HEK293 (cell line): Measurements from ENCODE around the gene MCIDAS.

Experiments
- CTCF ChIA-PET: fragments of 350-600 bp; formaldehyde crosslinking; extraction: SDS; loops from one replicate; lab custom pipeline; 2021; ENCODE audit warnings: antibody characterized with exemption; lab: Yijun Ruan, JAX
- POLR2A ChIA-PET: fragments of 300-600 bp; formaldehyde crosslinking; extraction: SDS; loops from one replicate; lab custom pipeline; 2020; ENCODE audit warnings: antibody characterized with exemption, inconsistent platforms; lab: Yijun Ruan, JAX
- H3K27ac ChIP-seq: fragments of 200-500 bp; sonication (Bioruptor generic); 2 replicates; pipeline ENCODE4 v1.5.1; 2014; ENCODE audit warnings: low read depth, low read length, control low read depth, inconsistent platforms; ENCODE audit errors: extremely low read depth
- H3K36me3 ChIP-seq, 2 experiments: fragments of 200-500 bp in 1 of 2; sonication (Bioruptor generic) in 1 of 2; 1 replicate in 1 of 2; 2 replicates in 1 of 2; pipeline ENCODE4 v1.5.1; 2014 to 2017; ENCODE audit warnings: inconsistent platforms in 2 of 2, low read length in 2 of 2; ENCODE audit not compliant: control insufficient read depth in 2 of 2, insufficient read depth in 1 of 2
- H3K4me1 ChIP-seq: fragments of 200-500 bp; sonication (Bioruptor generic); 2 replicates; pipeline ENCODE4 v1.5.1; 2014; ENCODE audit warnings: mild to moderate bottlenecking, low read length, inconsistent platforms; ENCODE audit not compliant: control insufficient read depth, insufficient read depth
- H3K4me3 ChIP-seq: 2 replicates; pipeline ENCODE4 v1.5.1; 2011; ENCODE audit warnings: low read depth, mild to moderate bottlenecking, control low read depth, low read length, moderate library complexity
- H3K9me3 ChIP-seq: fragments of 200-500 bp; sonication (Bioruptor generic); 2 replicates; pipeline ENCODE4 v1.5.1; 2014; ENCODE audit warnings: low read depth, low read length, inconsistent platforms; ENCODE audit not compliant: control insufficient read depth, insufficient read depth
- GLIS2 ChIP-seq: fragments of 450-650 bp; formaldehyde crosslinking; IDR thresholded peaks from 2 replicates; pipeline ENCODE4 v1.5.1; 2016; ENCODE audit warnings: missing biosample characterization, missing genetic modification characterization
- KLF16 ChIP-seq: fragments of 450-650 bp; formaldehyde crosslinking; IDR thresholded peaks from 2 replicates; pipeline ENCODE4 v1.5.1; 2017; ENCODE audit warnings: missing biosample characterization, missing genetic modification characterization
- PRDM1 ChIP-seq: fragments of 450-650 bp; formaldehyde crosslinking; IDR thresholded peaks from 2 replicates; pipeline ENCODE4; 2016; ENCODE audit warnings: missing biosample characterization, missing genetic modification characterization
- SP7 ChIP-seq: fragments of 450-650 bp; formaldehyde crosslinking; IDR thresholded peaks from 2 replicates; pipeline ENCODE4 v1.5.1; 2016; ENCODE audit warnings: missing biosample characterization, missing genetic modification characterization
- ZBTB17 ChIP-seq: fragments of 450-650 bp; formaldehyde crosslinking; IDR thresholded peaks from 2 replicates; pipeline ENCODE4 v1.5.1; 2016; ENCODE audit warnings: missing biosample characterization, missing genetic modification characterization
- ZBTB8A ChIP-seq: fragments of 450-650 bp; formaldehyde crosslinking; IDR thresholded peaks from 2 replicates; pipeline ENCODE4 v1.5.1; 2016; ENCODE audit warnings: missing biosample characterization, missing genetic modification characterization
- ZFP69B ChIP-seq: fragments of 450-650 bp; formaldehyde crosslinking; IDR thresholded peaks from 2 replicates; pipeline ENCODE4 v1.5.1; 2016; ENCODE audit warnings: missing biosample characterization, missing genetic modification characterization
- ZIC2 ChIP-seq: fragments of 450-650 bp; formaldehyde crosslinking; IDR thresholded peaks from 2 replicates; pipeline ENCODE4 v1.5.1; 2016; ENCODE audit warnings: missing biosample characterization, missing genetic modification characterization
- ZNF132 ChIP-seq: fragments of 450-650 bp; formaldehyde crosslinking; IDR thresholded peaks from 2 replicates; pipeline ENCODE4 v1.5.1; 2017; ENCODE audit warnings: missing biosample characterization, missing genetic modification characterization, borderline replicate concordance
- ZNF280D ChIP-seq: fragments of 450-650 bp; formaldehyde crosslinking; IDR thresholded peaks from 2 replicates; pipeline ENCODE4 v1.5.1; 2016; ENCODE audit warnings: missing biosample characterization, missing genetic modification characterization
- ZNF292 ChIP-seq: fragments of 450-650 bp; formaldehyde crosslinking; IDR thresholded peaks from 2 replicates; pipeline ENCODE4 v1.5.1; 2016; ENCODE audit warnings: low read depth, missing biosample characterization, missing genetic modification characterization, borderline replicate concordance
- ZNF335 ChIP-seq: fragments of 450-650 bp; formaldehyde crosslinking; conservative IDR thresholded peaks from 2 replicates; pipeline ENCODE4 v1.5.1; 2016; ENCODE audit warnings: missing biosample characterization, missing genetic modification characterization
- ZNF362 ChIP-seq: fragments of 450-650 bp; formaldehyde crosslinking; IDR thresholded peaks from 2 replicates; pipeline ENCODE4 v1.5.1; 2016; ENCODE audit warnings: missing biosample characterization, missing genetic modification characterization
- ZNF366 ChIP-seq: fragments of 450-650 bp; formaldehyde crosslinking; conservative IDR thresholded peaks from 2 replicates; pipeline ENCODE4 v1.5.1; 2016; ENCODE audit warnings: missing biosample characterization, missing genetic modification characterization
- ZNF391 ChIP-seq: fragments of 450-650 bp; formaldehyde crosslinking; IDR thresholded peaks from 2 replicates; pipeline ENCODE4 v1.5.1; 2016; ENCODE audit warnings: low read depth, missing biosample characterization, missing genetic modification characterization, borderline replicate concordance
- ZNF501 ChIP-seq: fragments of 450-650 bp; formaldehyde crosslinking; IDR thresholded peaks from 2 replicates; pipeline ENCODE4 v1.5.1; 2016; ENCODE audit warnings: missing biosample characterization, missing genetic modification characterization
- ZNF518A ChIP-seq: fragments of 450-650 bp; formaldehyde crosslinking; conservative IDR thresholded peaks from 2 replicates; pipeline ENCODE4 v1.5.1; 2016; ENCODE audit warnings: low read depth, missing biosample characterization, missing genetic modification characterization
- ZNF561 ChIP-seq: fragments of 450-650 bp; IDR thresholded peaks from 2 replicates; pipeline ENCODE4 v1.5.1; 2018; ENCODE audit warnings: missing biosample characterization, missing genetic modification characterization, borderline replicate concordance
- ZNF664 ChIP-seq: fragments of 450-650 bp; formaldehyde crosslinking; IDR thresholded peaks from 2 replicates; pipeline ENCODE4 v1.5.1; 2016; ENCODE audit warnings: missing biosample characterization, missing genetic modification characterization
- ZNF704 ChIP-seq: fragments of 450-650 bp; formaldehyde crosslinking; IDR thresholded peaks from 2 replicates; pipeline ENCODE4 v1.5.1; 2016; ENCODE audit warnings: missing biosample characterization, missing genetic modification characterization
- TF ChIP-seq, protein P1 (sequence below): fragments of 450-650 bp; IDR thresholded peaks from 2 replicates; pipeline ENCODE4 v1.5.1; 2018; ENCODE audit warnings: missing biosample characterization, missing genetic modification characterization

The MCIDAS gene

DNA sequence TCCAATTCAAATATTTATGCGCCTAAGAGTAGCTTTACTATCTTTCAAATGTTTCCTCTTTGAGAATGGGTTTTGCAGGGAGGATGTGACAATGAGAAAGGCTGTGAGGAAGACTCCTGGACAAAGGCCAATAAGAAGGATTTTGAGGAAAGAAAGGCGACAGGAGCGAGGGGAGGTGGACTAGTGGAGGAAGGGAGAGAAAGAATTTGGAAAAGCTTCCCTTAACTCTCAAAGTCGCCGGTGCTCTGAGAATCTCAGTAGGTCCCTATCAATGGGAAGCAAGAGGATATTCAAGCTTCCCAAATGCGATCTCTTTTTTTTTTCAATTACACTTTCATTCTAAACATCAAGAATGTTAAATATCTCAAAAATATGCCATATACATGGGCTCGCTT, 51.3 kb downstream of the MCIDAS start:
- H3K4me3 ChIP-seq: peak overlapping the region; percentile 20; the same call in 1 of the 2 replicates
- CTCF ChIA-PET: interaction anchor here (0.6 to 2.8 kb wide), 9 partner anchors 12 to 663 kb away, joined by 3 to 29 read pairs (median 4); partner anchors contain the start of gene GPX8
- TF ChIP-seq PRDM1 (tag by site-specific recombination) (0 out of 2 replicates have a peak, but pooled peaks have one; percentile 4), ZNF280D (no peak)
- TF ChIP-seq, protein P1, sequence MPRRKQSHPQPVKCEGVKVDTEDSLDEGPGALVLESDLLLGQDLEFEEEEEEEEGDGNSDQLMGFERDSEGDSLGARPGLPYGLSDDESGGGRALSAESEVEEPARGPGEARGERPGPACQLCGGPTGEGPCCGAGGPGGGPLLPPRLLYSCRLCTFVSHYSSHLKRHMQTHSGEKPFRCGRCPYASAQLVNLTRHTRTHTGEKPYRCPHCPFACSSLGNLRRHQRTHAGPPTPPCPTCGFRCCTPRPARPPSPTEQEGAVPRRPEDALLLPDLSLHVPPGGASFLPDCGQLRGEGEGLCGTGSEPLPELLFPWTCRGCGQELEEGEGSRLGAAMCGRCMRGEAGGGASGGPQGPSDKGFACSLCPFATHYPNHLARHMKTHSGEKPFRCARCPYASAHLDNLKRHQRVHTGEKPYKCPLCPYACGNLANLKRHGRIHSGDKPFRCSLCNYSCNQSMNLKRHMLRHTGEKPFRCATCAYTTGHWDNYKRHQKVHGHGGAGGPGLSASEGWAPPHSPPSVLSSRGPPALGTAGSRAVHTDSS: peak; percentile 31; the same call in 1 of the 2 replicates
- TF ChIP-seq, all 188 proteins: peak for 2
- POLR2A ChIA-PET: interaction anchor here (0.5 to 1.6 kb wide), 5 partner anchors 13 to 132 kb away, joined by 3 to 7 read pairs (median 4); partner anchors contain the start of genes DHX29, GPX8 and MTREX
- H3K9me3 ChIP-seq: no peaks in the 10 kb centered on the region
- no peaks in the 10 kb centered on the region; the same call in 1 of the 2 replicates for H3K4me1 ChIP-seq
- H3K36me3 ChIP-seq: no peaks in the 10 kb centered on the region
- no peak overlapping the region; the same call in 1 of the 2 replicates for H3K27ac ChIP-seq

DNA sequence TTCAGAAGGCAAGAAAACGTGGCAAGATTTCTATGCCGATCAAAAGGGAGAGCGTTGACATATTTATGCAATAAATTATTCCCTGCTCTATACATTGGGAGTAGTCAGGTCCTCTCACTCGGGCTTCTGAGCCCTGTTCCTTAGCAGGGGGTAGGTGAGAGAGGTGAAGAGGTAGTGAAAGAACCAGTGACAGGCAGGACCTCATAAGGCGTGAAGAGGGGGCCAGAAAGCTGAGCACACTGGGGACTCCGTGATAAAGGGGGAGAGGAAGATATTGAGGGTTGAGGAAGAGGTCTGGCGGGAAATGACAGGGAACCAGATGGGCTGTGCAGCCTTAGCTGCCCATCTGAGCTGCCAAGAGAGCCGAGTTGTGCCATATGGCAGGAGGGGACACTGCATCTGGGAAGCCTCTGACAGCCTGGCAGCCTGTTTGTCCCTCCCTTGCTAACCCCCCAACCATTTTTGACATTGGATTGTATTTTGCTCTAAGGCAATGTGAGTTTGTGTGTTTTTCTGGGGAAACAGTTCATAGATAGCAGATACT, 53.4 kb downstream of the MCIDAS start:
- H3K9me3 ChIP-seq: no peaks in the 10 kb centered on the region
- peak overlapping the region; percentile 38; the same call in 1 of the 2 replicates for H3K27ac ChIP-seq
- H3K4me1 ChIP-seq: no peaks in the 10 kb centered on the region; the same call in 1 of the 2 replicates
- ChIA-PET POLR2A (interaction anchor here (1.0 to 1.4 kb wide), 2 partner anchors 53 to 134 kb away, joined by 4 to 6 read pairs; partner anchors contain the start of genes DHX29, MCIDAS and MTREX), CTCF (interaction anchor here (0.6 to 3.0 kb wide), 5 partner anchors 14 to 763 kb away, joined by 3 to 10 read pairs (median 4); partner anchors contain the start of genes DHX29, GPX8 and MTREX)
- H3K4me3 ChIP-seq: peak overlapping the region; percentile 36
- H3K36me3 ChIP-seq: no peaks in the 10 kb centered on the region
- TF ChIP-seq ZNF292 (tag by site-specific recombination): no peak
- TF ChIP-seq ZBTB17 (tag by site-specific recombination): peak; percentile 73
- no peak for TF ChIP-seq KLF16 (tag by site-specific recombination)
- peak; percentile 63; the same call in 1 of the 2 replicates for TF ChIP-seq PRDM1 (tag by site-specific recombination)
- TF ChIP-seq ZNF362 (tag by site-specific recombination): 0 out of 2 replicates have a peak, but pooled peaks have one; percentile 49
- no peak for TF ChIP-seq ZNF132 (tag by site-specific recombination)
- TF ChIP-seq ZNF561 (tag by site-specific recombination): 0 out of 2 replicates have a peak, but pooled peaks have one; percentile 12
- TF ChIP-seq ZNF518A (tag by site-specific recombination): no peak
- TF ChIP-seq SP7 (tag by site-specific recombination): peak; percentile 10; the same call in 1 of the 2 replicates
- no peak for TF ChIP-seq ZNF664 (tag by site-specific recombination)
- TF ChIP-seq ZNF704: no peak
- peak; percentile 46; the same call in 1 of the 2 replicates for TF ChIP-seq GLIS2 (tag by site-specific recombination)
- 0 out of 2 replicates have a peak, but pooled peaks have one; percentile 13 for TF ChIP-seq ZNF501
- TF ChIP-seq ZBTB8A (tag by site-specific recombination): peak; percentile 46; the same call in 1 of the 2 replicates
- TF ChIP-seq ZNF391: peak; percentile 24; the same call in 1 of the 2 replicates
- TF ChIP-seq ZIC2 (tag by site-specific recombination): peak; percentile 63
- peak; percentile 86 for TF ChIP-seq ZNF335 (tag by site-specific recombination)
- TF ChIP-seq ZFP69B (tag by site-specific recombination): no peak
- 0 out of 2 replicates have a peak, but pooled peaks have one; percentile 10 for TF ChIP-seq ZNF366 (tag by site-specific recombination)
